Brain microvascular endothelial cell (primary cell): ENCODE results near the gene RAB15.

ENCODE experiments used
- DNase-seq: peaks from one replicate; pipeline ENCODE4 v3.0.0-alpha.2; 2020
- H3K27ac ChIP-seq: fragments of 250-450 bp; sonication (Bioruptor Pico); 2 replicates; pipeline ENCODE4 v1.5.1; 2020; ENCODE audit warnings: mild to moderate bottlenecking, moderate library complexity
- H3K27me3 ChIP-seq: fragments of 250-450 bp; sonication (Bioruptor Pico); replicated peaks from 2 replicates; pipeline ENCODE4 v1.5.1; 2020; ENCODE audit warnings: mild to moderate bottlenecking
- H3K36me3 ChIP-seq: fragments of 250-450 bp; sonication (Bioruptor Pico); replicated peaks from 2 replicates; pipeline ENCODE4 v1.5.1; 2020; ENCODE audit warnings: mild to moderate bottlenecking
- H3K4me3 ChIP-seq: 2 replicates; pipeline ENCODE4 v1.5.1; 2011; ENCODE audit warnings: low read depth, mild to moderate bottlenecking, control low read depth, low read length, moderate library complexity
- CTCF ChIP-seq: IDR thresholded peaks from 2 replicates; pipeline ENCODE4 v1.5.1; 2011; ENCODE audit warnings: low read depth, mild to moderate bottlenecking, moderate library complexity, low read length, control low read depth, inconsistent platforms; ENCODE audit errors: missing control alignments
- in situ Hi-C: cut with HindIII; loops from 2 replicates; pipeline ENCODE4 v1.10.0; 2017; ENCODE audit warnings: low sequenced_read_pairs, low pct_ligation_motif_present

The RAB15 gene

GRCh38 chr14:64906022-64906421, 66.1 kb downstream of the RAB15 start:
- Histone ChIP-seq H3K27ac (no peak overlapping the region), H3K36me3 (no peaks in the 10 kb centered on the region), H3K27me3 (peaks cover 2% of the 10 kb centered on the region), H3K4me3 (no peak overlapping the region)
- in situ Hi-C loops = no loop called here
- no peak for DNase-seq
- TF ChIP-seq CTCF = no peak

DNA sequence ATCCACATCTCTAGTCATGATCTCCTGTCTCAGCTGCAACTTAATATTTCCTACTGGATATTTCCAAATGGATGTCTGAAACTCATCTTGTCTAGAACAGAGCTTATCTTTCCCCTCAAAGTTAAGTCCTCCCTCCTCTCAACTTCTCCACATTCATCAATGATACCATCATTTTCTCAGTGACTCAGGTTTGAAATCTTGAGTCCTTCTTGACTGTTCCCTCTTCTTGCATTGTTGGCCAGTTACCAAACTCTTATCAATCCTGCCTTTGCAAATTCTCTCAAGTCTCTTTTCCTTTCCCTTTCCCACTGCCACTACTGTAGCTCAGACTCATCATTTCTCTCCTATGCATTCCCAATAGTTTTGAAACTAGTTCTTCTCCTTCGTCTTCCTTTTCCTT, 72.2 kb downstream of the RAB15 start:
- DNase-seq = peak; percentile 60
- in situ Hi-C loops = no loop called here
- H3K27ac ChIP-seq = no peak overlapping the region

More for the DNA sequence above, 72.2 kb downstream of the RAB15 start:
- TF ChIP-seq CTCF = no peak
- Histone ChIP-seq H3K36me3 (no peaks in the 10 kb centered on the region), H3K4me3 (no peak overlapping the region), H3K27me3 (peaks cover 2% of the 10 kb centered on the region)
